ENCODE measurements around the gene ZCWPW1.
"Not testable (repeated sequence)": the region's sequence is repeated elsewhere in the genome, so short reads cannot be mapped to it uniquely, and the experiment has no call there.

ZCWPW1 gene

GRCh38 chr7:100389437-100390088 is 38.9 kb downstream of the ZCWPW1 start:
- no peaks in the 10 kb centered on the region for H3K36me3 ChIP-seq (replicated peaks; ENCODE audit: low read depth, low read length)
- no peak overlapping the region for H3K4me2 ChIP-seq (ENCODE audit: low read length)
- 0 out of 2 replicates have a peak, but pooled peaks cover 3% of the 10 kb centered on the region for H3K9me3 ChIP-seq (ENCODE audit: insufficient read depth, low read length)
- H3K27ac ChIP-seq (ENCODE audit: low read length): no peak overlapping the region
- no peak overlapping the region for H2AFZ ChIP-seq (ENCODE audit: low read depth, low read length)
- peaks cover 48% of the 10 kb centered on the region for H3K27me3 ChIP-seq (ENCODE audit: low read depth, low read length)
- TF ChIP-seq, protein P1, sequence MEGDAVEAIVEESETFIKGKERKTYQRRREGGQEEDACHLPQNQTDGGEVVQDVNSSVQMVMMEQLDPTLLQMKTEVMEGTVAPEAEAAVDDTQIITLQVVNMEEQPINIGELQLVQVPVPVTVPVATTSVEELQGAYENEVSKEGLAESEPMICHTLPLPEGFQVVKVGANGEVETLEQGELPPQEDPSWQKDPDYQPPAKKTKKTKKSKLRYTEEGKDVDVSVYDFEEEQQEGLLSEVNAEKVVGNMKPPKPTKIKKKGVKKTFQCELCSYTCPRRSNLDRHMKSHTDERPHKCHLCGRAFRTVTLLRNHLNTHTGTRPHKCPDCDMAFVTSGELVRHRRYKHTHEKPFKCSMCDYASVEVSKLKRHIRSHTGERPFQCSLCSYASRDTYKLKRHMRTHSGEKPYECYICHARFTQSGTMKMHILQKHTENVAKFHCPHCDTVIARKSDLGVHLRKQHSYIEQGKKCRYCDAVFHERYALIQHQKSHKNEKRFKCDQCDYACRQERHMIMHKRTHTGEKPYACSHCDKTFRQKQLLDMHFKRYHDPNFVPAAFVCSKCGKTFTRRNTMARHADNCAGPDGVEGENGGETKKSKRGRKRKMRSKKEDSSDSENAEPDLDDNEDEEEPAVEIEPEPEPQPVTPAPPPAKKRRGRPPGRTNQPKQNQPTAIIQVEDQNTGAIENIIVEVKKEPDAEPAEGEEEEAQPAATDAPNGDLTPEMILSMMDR (IDR thresholded peaks at IDR 0.05; ENCODE audit: low read depth, low read length): no peak
- TF ChIP-seq EZH2phosphoT487 (IDR thresholded peaks at IDR 0.05; ENCODE audit: low read depth): no peak
- H4K20me1 ChIP-seq (ENCODE audit: insufficient read depth, low read length): no peaks in the 10 kb centered on the region
- H3K4me3 ChIP-seq (ENCODE audit: low read length): no peak overlapping the region
- no peaks in the 10 kb centered on the region for H3K79me2 ChIP-seq (ENCODE audit: low read length)
- no peak overlapping the region for H3K9ac ChIP-seq (ENCODE audit: low read length)
- peaks cover 33% of the 10 kb centered on the region for H3K4me1 ChIP-seq (ENCODE audit: low read length)

DNA sequence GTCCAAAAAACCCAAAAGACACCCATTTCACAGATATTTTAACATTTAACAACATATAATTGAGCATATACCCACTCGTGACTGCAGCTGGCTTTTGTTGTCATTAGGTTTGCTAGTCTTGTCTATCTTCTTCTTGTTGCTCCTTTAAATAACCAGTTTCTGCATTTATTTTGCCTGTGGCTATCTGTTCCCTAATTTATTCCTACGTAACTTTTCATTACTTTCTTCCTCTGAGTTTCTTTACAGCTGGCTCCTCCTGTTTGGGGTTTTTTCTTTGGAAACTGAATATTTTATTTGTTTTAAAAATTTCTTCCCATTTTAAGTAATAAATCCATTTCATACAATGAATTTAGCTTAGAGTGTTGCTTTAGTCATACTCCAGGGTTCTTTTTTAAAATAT is 40.8 kb downstream of the ZCWPW1 start:
- no peak overlapping the region for H3K4me2 ChIP-seq (ENCODE audit: low read length)
- H3K79me2 ChIP-seq (ENCODE audit: low read length): no peaks in the 10 kb centered on the region
- H3K9me3 ChIP-seq (ENCODE audit: insufficient read depth, low read length): no peaks in the 10 kb centered on the region
- H3K4me3 ChIP-seq (ENCODE audit: low read length): no peak overlapping the region
- no peak overlapping the region for H2AFZ ChIP-seq (ENCODE audit: low read depth, low read length)
- peaks cover 22% of the 10 kb centered on the region for H3K4me1 ChIP-seq (ENCODE audit: low read length)
- TF ChIP-seq, protein P1 (IDR thresholded peaks at IDR 0.05; ENCODE audit: low read depth, low read length): no peak
- no peak for TF ChIP-seq EZH2phosphoT487 (IDR thresholded peaks at IDR 0.05; ENCODE audit: low read depth)
- H3K9ac ChIP-seq (ENCODE audit: low read length): no peak overlapping the region
- H3K36me3 ChIP-seq (replicated peaks; ENCODE audit: low read depth, low read length): no peaks in the 10 kb centered on the region
- H3K27ac ChIP-seq (ENCODE audit: low read length): no peak overlapping the region
- peaks cover 39% of the 10 kb centered on the region for H3K27me3 ChIP-seq (ENCODE audit: low read depth, low read length)
- no peaks in the 10 kb centered on the region for H4K20me1 ChIP-seq (ENCODE audit: insufficient read depth, low read length)

DNA sequence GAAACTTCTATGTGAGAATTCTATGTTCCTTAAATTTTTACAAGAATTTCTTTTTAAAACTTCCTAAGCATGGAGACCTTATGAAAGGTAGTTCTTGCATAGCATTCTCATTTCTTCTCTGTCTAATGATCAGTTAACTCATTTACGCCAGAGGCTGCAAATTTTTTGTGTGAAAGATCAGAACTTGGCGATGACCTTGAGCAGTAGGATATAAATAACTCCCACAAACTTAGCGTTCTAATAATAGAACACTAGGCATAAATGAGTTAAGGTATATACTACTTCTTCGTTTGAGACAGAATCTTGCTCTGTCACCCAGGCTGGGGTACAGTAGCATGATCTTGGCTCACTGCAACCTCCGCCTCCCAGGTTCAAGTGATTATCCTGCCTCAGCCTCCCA is 41.6 kb downstream of the ZCWPW1 start:
- H2AFZ ChIP-seq (ENCODE audit: low read depth, low read length): no peak overlapping the region
- H3K4me1 ChIP-seq (ENCODE audit: low read length): peaks cover 18% of the 10 kb centered on the region
- H3K27ac ChIP-seq (ENCODE audit: low read length): no peak overlapping the region
- no peaks in the 10 kb centered on the region for H4K20me1 ChIP-seq (ENCODE audit: insufficient read depth, low read length)
- H3K4me3 ChIP-seq (ENCODE audit: low read length): no peak overlapping the region
- peaks cover 32% of the 10 kb centered on the region for H3K27me3 ChIP-seq (ENCODE audit: low read depth, low read length)
- no peaks in the 10 kb centered on the region for H3K79me2 ChIP-seq (ENCODE audit: low read length)
- H3K4me2 ChIP-seq (ENCODE audit: low read length): no peak overlapping the region
- TF ChIP-seq, protein P1 (IDR thresholded peaks at IDR 0.05; ENCODE audit: low read depth, low read length): no peak
- no peak for TF ChIP-seq EZH2phosphoT487 (IDR thresholded peaks at IDR 0.05; ENCODE audit: low read depth)
- H3K9me3 ChIP-seq (ENCODE audit: insufficient read depth, low read length): no peaks in the 10 kb centered on the region
- no peak overlapping the region for H3K9ac ChIP-seq (ENCODE audit: low read length)
- no peaks in the 10 kb centered on the region for H3K36me3 ChIP-seq (replicated peaks; ENCODE audit: low read depth, low read length)

DNA sequence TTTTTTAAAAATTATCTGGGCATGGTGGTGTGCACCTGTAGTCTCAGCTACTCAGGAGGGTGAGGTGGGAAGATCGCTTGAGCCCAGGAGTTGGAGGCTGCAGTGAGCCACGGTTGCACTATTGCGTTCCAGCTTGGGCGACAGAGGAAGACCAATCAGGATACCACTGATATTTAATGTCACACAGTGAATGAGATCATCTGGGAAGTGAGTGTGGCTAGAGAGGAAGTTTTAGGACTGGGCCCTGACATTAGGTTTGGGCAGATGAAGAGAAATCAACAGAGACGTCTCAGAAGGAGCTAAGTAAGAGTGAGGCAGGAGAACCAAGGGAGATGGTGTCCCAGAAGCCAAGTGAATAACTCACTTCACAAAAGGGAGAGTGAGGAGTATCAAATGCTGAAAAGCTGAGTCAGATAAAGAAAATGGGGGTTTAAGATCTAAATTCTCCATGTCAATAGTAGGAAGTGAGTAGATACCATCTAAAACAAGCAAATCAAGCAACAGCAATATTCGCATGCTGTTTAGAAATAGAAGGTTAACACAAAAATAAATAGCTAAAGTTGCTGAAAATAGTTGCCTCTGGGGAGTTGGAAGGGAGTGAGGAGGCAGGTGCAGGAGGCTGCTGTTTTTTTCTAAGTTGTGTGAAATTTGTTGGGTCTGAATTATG is 43.7 kb downstream of the ZCWPW1 start:
- no peaks in the 10 kb centered on the region for H4K20me1 ChIP-seq (ENCODE audit: insufficient read depth, low read length)
- H3K4me1 ChIP-seq (ENCODE audit: low read length): peaks cover 25% of the 10 kb centered on the region
- H3K4me3 ChIP-seq (ENCODE audit: low read length): peak overlapping the region; percentile 7; the same call in 1 of the 2 replicates
- H3K36me3 ChIP-seq (replicated peaks; ENCODE audit: low read depth, low read length): no peaks in the 10 kb centered on the region
- H2AFZ ChIP-seq (ENCODE audit: low read depth, low read length): no peak overlapping the region
- H3K4me2 ChIP-seq (ENCODE audit: low read length): peak overlapping the region; percentile 57
- H3K79me2 ChIP-seq (ENCODE audit: low read length): no peaks in the 10 kb centered on the region
- no peaks in the 10 kb centered on the region for H3K9me3 ChIP-seq (ENCODE audit: insufficient read depth, low read length)
- no peak overlapping the region for H3K9ac ChIP-seq (ENCODE audit: low read length)
- H3K27me3 ChIP-seq (ENCODE audit: low read depth, low read length): peaks cover 20% of the 10 kb centered on the region
- no peak for TF ChIP-seq EZH2phosphoT487 (IDR thresholded peaks at IDR 0.05; ENCODE audit: low read depth)
- TF ChIP-seq, protein P1 (IDR thresholded peaks at IDR 0.05; ENCODE audit: low read depth, low read length): no peak
- H3K27ac ChIP-seq (ENCODE audit: low read length): no peak overlapping the region

GRCh38 chr7:100382234-100382853 is 46.2 kb downstream of the ZCWPW1 start:
- not testable (repeated sequence) for H3K79me2 ChIP-seq (ENCODE audit: low read length); H3K9ac ChIP-seq (ENCODE audit: low read length); H3K4me3 ChIP-seq (ENCODE audit: low read length); H3K4me2 ChIP-seq (ENCODE audit: low read length); H4K20me1 ChIP-seq (ENCODE audit: insufficient read depth, low read length); H3K36me3 ChIP-seq (replicated peaks; ENCODE audit: low read depth, low read length); H2AFZ ChIP-seq (ENCODE audit: low read depth, low read length); H3K27me3 ChIP-seq (ENCODE audit: low read depth, low read length); H3K27ac ChIP-seq (ENCODE audit: low read length); H3K9me3 ChIP-seq (ENCODE audit: insufficient read depth, low read length)
- peaks cover 24% of the 10 kb centered on the region for H3K4me1 ChIP-seq (ENCODE audit: low read length)
